HAP-1 (cell line): Measurements from ENCODE around the gene OTOA.
"Not testable (repeated sequence)": the region's sequence is repeated elsewhere in the genome, so short reads cannot be mapped to it uniquely, and the experiment has no call there.

Experiments used
- DNase-seq, 2 experiments: peaks; one replicate each; pipeline ENCODE4 v3.0.0-alpha.2; 2016 to 2020; ENCODE audit warnings: low spot score in 2 of 2
- H3K27me3 ChIP-seq: fragments of 250-450 bp; sonication (Bioruptor Pico); 2 replicates; pipeline ENCODE4 v1.5.1; 2020; ENCODE audit warnings: low read depth, mild to moderate bottlenecking, moderate library complexity
- H3K36me3 ChIP-seq: fragments of 250-450 bp; sonication (Bioruptor Pico); replicated peaks from 2 replicates; pipeline ENCODE4 v1.5.1; 2020; ENCODE audit warnings: mild to moderate bottlenecking
- H3K4me1 ChIP-seq: fragments of 250-450 bp; sonication (Bioruptor Pico); 2 replicates; pipeline ENCODE4 v1.5.1; 2020; ENCODE audit warnings: mild to moderate bottlenecking
- H3K4me3 ChIP-seq: fragments of 250-450 bp; sonication (Bioruptor Pico); 2 replicates; pipeline ENCODE4 v1.5.1; 2020; ENCODE audit warnings: mild to moderate bottlenecking, moderate library complexity
- H3K9me3 ChIP-seq: fragments of 250-450 bp; sonication (Bioruptor Pico); 2 replicates; pipeline ENCODE4 v1.5.1; 2020; ENCODE audit warnings: mild to moderate bottlenecking, moderate library complexity
- in situ Hi-C: fragments of 300-500 bp; cut with MboI; formaldehyde crosslinking; loops from 3 replicates; pipeline ENCODE4 v1.14.3; 2020; ENCODE audit warnings: low sequenced_read_pairs, inconsistent platforms, mixed read lengths

The OTOA gene

DNA sequence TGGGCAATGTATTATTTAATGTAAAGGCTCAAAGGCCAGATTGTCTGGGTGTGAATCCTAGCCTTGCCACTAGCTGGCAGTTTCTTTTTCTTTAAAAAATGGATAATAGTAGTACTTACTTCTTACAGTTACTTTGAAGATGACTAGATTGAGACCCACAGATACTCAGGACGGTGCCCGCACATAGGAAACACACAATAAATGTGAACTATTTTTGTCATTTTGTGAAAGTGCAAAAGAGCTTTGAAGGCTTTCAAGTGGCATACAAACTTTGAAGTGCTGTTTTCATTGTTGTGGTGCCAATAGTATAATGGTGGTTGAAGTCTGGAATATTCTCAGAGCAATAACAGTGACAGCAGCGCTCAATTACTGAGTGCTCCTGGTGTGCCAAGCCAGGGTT is 63.6 kb downstream of the OTOA start:
- Histone ChIP-seq H3K4me3 (no peak overlapping the region), H3K4me1 (no peaks in the 10 kb centered on the region), H3K27me3 (no peaks in the 10 kb centered on the region), H3K9me3 (no peaks in the 10 kb centered on the region), H3K36me3 (no peaks in the 10 kb centered on the region)
- no peak for DNase-seq
- in situ Hi-C loops: no loop called here

DNA sequence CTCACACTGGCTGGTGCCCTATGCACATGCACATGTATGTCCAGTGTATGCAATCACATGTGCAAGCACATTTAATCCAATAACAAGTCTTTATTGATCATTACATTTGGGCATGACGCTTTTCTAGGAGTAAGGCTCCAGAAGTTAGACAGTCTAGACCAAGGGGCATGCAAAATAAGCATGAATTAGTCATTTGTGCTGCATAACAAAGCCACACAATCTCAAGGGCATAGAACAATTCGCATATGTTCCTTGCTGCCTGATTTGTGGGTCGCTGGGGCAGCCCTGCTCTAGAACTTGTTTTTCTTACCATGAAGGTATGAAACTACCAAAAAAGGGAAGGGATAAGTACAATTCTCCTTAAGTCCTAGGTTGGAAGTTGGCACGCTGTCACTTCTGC is 67.5 kb downstream of the OTOA start:
- in situ Hi-C loops, DNase-seq, H3K4me3 ChIP-seq, H3K27me3 ChIP-seq, H3K9me3 ChIP-seq, H3K4me1 ChIP-seq, H3K36me3 ChIP-seq: not testable (repeated sequence)

DNA sequence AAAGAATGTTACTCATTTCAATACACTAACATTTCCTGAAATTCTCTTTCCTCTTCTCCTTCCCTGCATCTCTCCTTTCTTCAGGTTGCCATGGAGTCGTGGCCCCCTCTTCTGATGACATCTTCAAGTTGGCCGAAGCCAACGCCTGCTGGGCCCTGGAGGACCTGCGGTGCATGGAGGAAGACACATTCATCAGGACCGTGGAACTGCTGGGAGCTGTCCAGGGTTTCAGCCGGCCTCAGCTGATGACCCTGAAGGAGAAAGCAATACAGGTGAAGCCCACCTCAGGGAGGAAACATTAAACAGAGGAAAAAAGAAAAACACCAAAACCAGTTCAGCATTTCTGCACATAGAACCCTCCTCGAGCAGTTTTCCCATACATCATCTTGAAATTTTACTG is 76.9 kb downstream of the OTOA start:
- H3K27me3 ChIP-seq, H3K9me3 ChIP-seq, H3K36me3 ChIP-seq, in situ Hi-C loops, H3K4me3 ChIP-seq, H3K4me1 ChIP-seq, DNase-seq: not testable (repeated sequence)

DNA sequence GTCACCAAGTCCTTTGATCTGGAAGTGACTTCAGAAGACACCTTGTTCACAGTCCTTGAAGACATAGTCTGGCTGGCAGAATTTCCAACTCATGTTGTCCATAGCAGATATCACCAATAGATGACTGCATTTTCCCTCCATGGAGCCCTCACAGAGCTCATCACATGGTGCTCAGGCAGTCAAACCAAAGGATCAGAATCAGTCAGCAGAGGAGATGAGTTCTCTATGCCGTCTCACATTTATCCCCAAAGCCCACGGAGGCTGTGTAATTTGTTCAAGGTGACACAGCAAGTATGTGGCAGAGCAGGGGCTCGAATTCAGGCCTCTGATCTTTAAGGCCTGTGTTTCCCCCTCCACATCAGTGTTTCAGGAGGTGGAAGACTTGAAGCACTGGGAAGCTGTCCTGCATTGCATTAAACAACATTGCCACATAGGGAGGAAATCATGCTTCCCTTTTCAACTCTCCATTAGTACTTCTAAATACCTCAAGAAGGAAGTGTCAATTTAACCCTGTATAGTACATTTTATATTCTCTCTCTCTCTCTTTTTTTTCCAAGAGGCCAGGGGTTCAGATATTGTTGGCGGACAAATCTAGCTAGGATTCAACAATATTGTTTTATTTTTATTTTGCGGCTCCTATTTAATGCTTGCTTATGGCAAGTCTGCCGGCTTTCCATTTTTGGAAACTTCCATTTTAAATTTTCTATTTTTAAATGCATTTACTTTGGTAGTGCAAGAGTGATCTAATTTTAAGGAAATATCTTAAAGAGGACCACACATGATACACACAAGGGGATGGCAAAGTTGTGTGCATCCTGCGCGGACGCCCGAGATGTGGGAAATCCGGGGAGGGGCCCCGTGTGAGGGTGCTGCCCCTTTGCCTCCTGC is 92.7 kb downstream of the OTOA start:
- H3K36me3 ChIP-seq, in situ Hi-C loops, DNase-seq, H3K9me3 ChIP-seq, H3K4me1 ChIP-seq, H3K4me3 ChIP-seq, H3K27me3 ChIP-seq: not testable (repeated sequence)

DNA sequence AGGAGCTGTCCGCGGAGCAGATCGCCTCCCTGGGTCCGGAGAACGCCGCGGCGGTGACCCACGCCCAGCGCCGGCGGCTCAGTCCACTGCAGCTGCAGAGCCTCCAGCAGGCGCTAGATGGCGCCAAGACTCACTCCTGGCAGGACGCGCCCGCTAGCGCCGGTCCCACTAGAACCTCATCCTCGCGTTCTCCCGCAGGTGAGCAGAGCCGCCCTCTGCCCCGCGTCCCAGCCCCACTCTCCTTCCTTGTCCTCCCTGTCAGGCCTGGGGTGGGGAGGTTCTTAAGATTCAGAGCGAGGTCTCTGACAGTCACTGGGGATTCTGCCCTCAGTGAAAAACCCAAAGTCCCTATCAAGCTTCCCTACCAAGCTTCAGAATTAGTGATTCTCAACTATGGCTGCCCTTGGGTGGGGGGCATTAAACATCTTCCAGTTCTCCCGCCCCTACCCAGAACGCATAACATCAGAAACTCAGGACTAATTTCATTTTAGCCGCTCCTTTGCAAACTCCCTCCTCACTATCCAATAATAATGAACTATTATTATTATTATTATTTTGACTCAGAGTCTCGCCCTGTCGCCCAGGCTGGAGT is 93.4 kb downstream of the OTOA start:
- H3K27me3 ChIP-seq, H3K9me3 ChIP-seq, DNase-seq, H3K4me1 ChIP-seq, H3K36me3 ChIP-seq, in situ Hi-C loops, H3K4me3 ChIP-seq: not testable (repeated sequence)

DNA sequence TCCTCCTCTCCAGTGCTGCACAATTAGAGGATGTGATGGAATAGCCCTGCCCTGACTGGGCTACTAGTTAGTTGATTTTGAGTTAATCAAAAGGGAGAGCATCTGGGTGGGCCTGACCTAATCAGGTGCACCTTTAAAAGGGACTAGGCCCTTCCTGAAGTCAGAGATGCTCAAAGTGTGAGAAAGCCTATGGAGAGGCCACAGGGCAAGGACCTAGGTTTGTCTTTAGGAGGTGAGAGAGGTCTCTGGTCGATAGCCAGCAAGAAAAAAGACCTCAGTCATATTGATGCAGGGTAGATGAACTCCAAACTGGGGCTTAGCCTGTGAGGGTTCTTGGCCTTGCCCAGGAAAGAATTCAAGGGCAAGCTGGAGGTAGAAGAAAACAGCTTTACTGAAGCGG is 104.5 kb downstream of the OTOA start:
- H3K27me3 ChIP-seq, H3K4me1 ChIP-seq, H3K9me3 ChIP-seq, DNase-seq, H3K4me3 ChIP-seq, H3K36me3 ChIP-seq, in situ Hi-C loops: not testable (repeated sequence)

DNA sequence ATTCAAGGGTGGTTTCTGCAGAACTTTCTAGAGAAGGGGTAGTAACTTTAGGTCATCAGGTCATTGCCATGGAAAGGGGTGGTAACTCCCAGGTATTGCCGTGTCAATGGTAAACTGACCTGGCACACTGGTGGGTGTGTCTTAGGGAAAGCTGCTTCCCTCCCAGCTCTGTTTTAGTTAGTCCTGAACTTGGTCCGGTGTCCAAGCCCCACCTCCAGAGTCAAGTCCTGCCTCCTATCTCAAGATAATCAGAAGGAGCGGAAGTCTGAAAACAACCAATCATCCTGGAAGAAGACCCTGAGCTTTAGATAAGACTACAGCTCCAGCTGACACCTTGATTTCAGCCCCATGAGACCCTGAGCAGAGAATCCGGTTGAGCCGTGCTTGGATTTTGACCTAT is 105.0 kb downstream of the OTOA start:
- DNase-seq, H3K4me1 ChIP-seq, H3K36me3 ChIP-seq, H3K4me3 ChIP-seq, in situ Hi-C loops, H3K9me3 ChIP-seq, H3K27me3 ChIP-seq: not testable (repeated sequence)

DNA sequence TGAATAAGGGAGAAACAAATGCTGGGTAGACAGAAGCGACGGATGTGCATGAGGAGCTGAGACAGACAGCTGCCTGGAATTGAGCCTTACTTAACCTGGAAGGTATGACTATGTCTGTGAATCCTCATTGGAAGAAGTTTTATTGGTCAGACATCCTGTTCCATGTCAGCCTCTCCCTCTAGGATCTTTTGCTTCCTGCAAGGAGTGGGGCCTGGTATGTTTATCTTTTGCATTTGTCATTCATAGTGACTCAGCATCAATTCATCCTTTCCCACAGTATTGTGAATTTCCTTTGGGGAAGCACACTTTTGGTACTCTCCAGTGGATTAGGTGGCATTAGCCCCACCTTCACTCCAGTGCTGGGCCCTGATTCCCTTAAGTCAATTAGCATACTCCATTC is 105.5 kb downstream of the OTOA start:
- peak in 1 of 2 experiments; percentile 2 for DNase-seq
- H3K9me3 ChIP-seq, H3K36me3 ChIP-seq, in situ Hi-C loops, H3K4me3 ChIP-seq, H3K27me3 ChIP-seq, H3K4me1 ChIP-seq: not testable (repeated sequence)

DNA sequence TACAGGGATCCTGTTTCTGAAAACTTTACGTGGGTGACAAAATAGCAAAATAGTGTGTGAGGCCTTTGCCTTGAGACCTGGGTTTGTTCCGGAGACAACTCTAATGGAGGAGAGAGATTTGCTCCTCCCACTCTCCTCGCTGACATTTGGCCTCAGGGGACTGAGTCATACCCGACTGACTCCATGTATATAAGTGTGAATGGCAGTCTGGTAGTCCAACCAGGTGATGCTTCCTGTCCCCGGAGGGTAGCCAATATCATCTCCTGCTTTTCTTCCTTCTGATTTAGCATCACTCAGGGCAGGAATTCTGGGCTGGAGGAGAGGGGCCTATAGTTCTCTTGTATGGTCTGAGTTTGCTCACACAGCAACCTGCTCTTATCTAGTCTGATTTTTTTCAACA is 106.8 kb downstream of the OTOA start:
- H3K4me3 ChIP-seq, DNase-seq, H3K4me1 ChIP-seq, H3K36me3 ChIP-seq, H3K9me3 ChIP-seq, H3K27me3 ChIP-seq, in situ Hi-C loops: not testable (repeated sequence)

DNA sequence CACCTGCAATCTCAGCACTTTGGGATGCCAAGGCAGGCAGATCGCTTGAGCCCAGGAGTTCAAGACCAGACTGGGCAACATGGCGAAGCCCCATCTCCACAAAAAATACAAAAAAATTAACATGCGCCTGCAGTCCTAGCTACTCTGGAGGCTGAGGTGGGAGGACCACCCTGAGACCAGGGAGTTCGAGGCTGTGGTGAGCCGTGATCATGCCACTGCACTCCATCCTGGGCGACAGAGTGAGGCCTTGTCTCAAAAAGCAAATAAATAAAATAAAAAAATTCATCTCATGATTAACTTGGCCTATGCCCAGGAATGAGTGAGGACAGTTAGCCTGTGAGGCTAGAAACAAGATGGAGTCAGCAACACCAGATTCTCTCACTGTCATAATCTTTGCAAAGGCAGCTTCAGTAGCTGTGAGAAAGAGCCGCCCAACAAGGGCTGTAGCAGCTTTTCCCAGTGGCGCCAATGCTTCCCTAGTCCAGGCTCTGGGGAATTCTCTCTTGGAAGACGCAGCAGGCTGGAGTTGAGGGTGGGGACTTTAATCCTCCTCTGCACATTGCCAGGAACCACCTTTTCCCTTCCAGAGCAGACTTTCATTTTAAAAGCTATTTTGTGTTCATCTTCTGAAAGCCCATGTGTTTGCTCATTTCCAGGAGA is 108.9 kb downstream of the OTOA start:
- peak; percentile 4 to 54 for DNase-seq
- H3K4me3 ChIP-seq, H3K4me1 ChIP-seq, in situ Hi-C loops, H3K9me3 ChIP-seq, H3K27me3 ChIP-seq, H3K36me3 ChIP-seq: not testable (repeated sequence)

DNA sequence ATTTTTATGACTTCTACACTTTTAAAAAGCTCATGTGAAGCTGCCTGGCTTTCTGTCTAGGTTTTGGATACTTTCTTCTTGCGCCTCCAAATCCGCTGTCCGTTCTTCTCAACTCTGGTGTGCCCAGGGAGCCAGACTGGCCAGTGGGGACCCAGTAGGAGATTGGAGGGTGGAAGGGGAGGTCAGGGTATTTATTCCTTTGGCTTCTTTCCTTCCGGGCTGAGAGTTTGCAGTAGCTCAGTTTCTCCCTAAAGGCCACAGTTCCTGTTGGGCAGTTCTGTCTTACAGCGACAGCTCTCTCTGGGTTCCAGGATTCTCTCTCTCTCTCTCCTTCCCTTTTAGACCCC is 109.4 kb downstream of the OTOA start:
- H3K4me1 ChIP-seq, in situ Hi-C loops, H3K36me3 ChIP-seq, H3K9me3 ChIP-seq, DNase-seq, H3K4me3 ChIP-seq, H3K27me3 ChIP-seq: not testable (repeated sequence)

DNA sequence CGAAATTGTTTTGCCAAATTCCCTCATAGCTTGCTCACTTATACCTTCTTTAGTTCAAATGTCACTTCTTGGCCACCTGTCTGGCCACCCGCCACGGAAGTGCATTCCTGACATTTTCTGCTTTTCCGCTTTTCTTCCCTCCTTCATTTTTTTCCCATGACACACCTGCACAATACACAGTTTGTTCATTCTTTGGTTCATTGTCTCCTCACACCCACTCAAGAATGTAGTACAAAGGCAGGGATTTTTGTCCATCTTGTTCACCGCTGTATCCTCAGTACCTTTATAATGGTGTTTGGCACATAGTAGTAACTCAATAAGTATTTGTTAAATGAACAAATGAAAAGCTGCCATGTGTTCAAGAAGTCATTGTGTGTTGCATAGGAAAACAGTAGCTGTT is 116.8 kb downstream of the OTOA start:
- in situ Hi-C loops, H3K4me1 ChIP-seq: not testable (repeated sequence)

DNA sequence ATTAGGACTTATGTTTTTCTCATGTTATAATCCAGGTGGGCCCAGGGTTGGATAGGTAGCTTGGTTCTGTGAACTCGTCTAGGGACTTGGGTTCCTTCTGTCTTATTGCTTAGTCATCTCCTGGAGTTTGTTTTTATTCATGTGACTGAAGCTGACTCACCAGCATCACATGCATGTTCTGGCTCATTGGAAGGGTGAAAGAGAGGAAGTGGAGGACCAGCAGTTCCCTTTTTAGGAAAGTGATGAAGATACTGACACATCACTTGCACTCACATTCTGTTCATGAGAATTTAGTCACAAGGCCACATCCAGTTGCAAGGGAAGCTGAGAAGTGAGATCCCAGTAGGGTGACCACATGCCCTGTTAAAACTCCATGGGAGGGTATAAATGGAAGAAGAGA is 126.7 kb downstream of the OTOA start:
- in situ Hi-C loops, DNase-seq, H3K9me3 ChIP-seq, H3K36me3 ChIP-seq, H3K27me3 ChIP-seq, H3K4me3 ChIP-seq, H3K4me1 ChIP-seq: not testable (repeated sequence)

More for the DNA sequence above, 116.8 kb downstream of the OTOA start:
- not testable (repeated sequence) for H3K36me3 ChIP-seq, DNase-seq, H3K27me3 ChIP-seq, H3K9me3 ChIP-seq, H3K4me3 ChIP-seq

DNA sequence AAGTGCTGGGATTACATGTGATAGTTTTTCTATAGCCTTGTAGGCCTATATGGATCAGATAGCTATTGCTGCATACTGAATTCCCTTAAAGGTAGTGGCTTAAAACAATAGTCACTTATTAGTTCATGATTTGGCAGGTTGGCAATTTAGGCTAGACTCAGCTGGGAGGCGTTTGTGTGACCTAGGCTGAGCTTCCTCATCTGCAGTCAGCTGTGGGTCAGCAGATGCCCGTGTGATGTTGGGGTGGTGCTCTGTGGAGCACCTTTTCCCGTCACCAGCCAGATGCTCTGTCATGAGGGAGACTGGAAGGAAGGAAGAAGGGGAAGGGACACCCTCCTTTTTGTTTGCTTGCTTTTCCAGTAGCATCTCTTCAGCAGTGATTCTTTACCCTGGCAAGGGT is 129.5 kb downstream of the OTOA start:
- H3K27me3 ChIP-seq, H3K4me3 ChIP-seq, H3K9me3 ChIP-seq, in situ Hi-C loops, DNase-seq, H3K36me3 ChIP-seq, H3K4me1 ChIP-seq: not testable (repeated sequence)
